ENCODE results near the gene CLEC16A.

CLEC16A gene

GRCh38 chr16:11082108-11082859, 137.9 kb downstream of the CLEC16A start:
- DNase-seq (ENCODE audit: low read depth in 2 of 2) = no peak

GRCh38 chr16:11082860-11083388, 138.6 kb downstream of the CLEC16A start:
- DNase-seq (ENCODE audit: low read depth in 2 of 2) = no peak

GRCh38 chr16:11084484-11084875, 140.1 kb downstream of the CLEC16A start:
- no peak for DNase-seq (ENCODE audit: low read depth in 2 of 2)

GRCh38 chr16:11084876-11085485, 140.6 kb downstream of the CLEC16A start:
- no peak for DNase-seq (ENCODE audit: low read depth in 2 of 2)

GRCh38 chr16:11085916-11086315, 141.6 kb downstream of the CLEC16A start:
- DNase-seq (ENCODE audit: low read depth in 2 of 2) = no peak

GRCh38 chr16:11087691-11088073, 143.3 kb downstream of the CLEC16A start:
- DNase-seq (ENCODE audit: low read depth in 2 of 2) = no peak

- DNase-seq (ENCODE audit: low read depth in 2 of 2) = no peak
These were observed 143.8 kb downstream of the CLEC16A start for GRCh38 chr16:11088074-11088730.

- DNase-seq (ENCODE audit: low read depth in 2 of 2) = no peak
These were observed 144.5 kb downstream of the CLEC16A start for GRCh38 chr16:11088831-11089230.

GRCh38 chr16:11089504-11090124, 145.2 kb downstream of the CLEC16A start:
- no peak for DNase-seq (ENCODE audit: low read depth in 2 of 2)

GRCh38 chr16:11090232-11090631, 145.9 kb downstream of the CLEC16A start:
- no peak for DNase-seq (ENCODE audit: low read depth in 2 of 2)

- DNase-seq (ENCODE audit: low read depth in 2 of 2) = no peak
These were observed 146.8 kb downstream of the CLEC16A start for GRCh38 chr16:11091021-11091785.

- no peak for DNase-seq (ENCODE audit: low read depth in 2 of 2)
These were observed 148.6 kb downstream of the CLEC16A start for GRCh38 chr16:11092788-11093571.

- no peak for DNase-seq (ENCODE audit: low read depth in 2 of 2)
These were observed 149.3 kb downstream of the CLEC16A start for GRCh38 chr16:11093572-11094074.

GRCh38 chr16:11094075-11094856, 149.9 kb downstream of the CLEC16A start:
- peak; percentile 54 to 70 for DNase-seq (ENCODE audit: low read depth in 2 of 2)

- no peak for DNase-seq (ENCODE audit: low read depth in 2 of 2)
These were observed 150.6 kb downstream of the CLEC16A start for GRCh38 chr16:11094857-11095565.

- no peak for DNase-seq (ENCODE audit: low read depth in 2 of 2)
These were observed 151.6 kb downstream of the CLEC16A start for GRCh38 chr16:11095935-11096334.

GRCh38 chr16:11097094-11097786, 152.9 kb downstream of the CLEC16A start:
- DNase-seq (ENCODE audit: low read depth in 2 of 2) = no peak

- no peak for DNase-seq (ENCODE audit: low read depth in 2 of 2)
These were observed 153.4 kb downstream of the CLEC16A start for GRCh38 chr16:11097787-11098167.

Data from stimulated activated CD4-positive, alpha-beta T cell treated with anti-CD3 and anti-CD28 coated beads, Interleukin-12 subunit alpha, Interleukin-12 subunit beta, amount 100 ng/mL, for 24 hours (primary cell).